Measurements from ENCODE around the gene CDC42SE2. TPM values are rescaled to one million over a fixed set of nuclear protein-coding genes. Genes with fewer than 3 reads are reported as not detected.

The CDC42SE2 gene
- total RNA-seq, 1 experiment from 2014 or later, result 32.8 TPM

DNA sequence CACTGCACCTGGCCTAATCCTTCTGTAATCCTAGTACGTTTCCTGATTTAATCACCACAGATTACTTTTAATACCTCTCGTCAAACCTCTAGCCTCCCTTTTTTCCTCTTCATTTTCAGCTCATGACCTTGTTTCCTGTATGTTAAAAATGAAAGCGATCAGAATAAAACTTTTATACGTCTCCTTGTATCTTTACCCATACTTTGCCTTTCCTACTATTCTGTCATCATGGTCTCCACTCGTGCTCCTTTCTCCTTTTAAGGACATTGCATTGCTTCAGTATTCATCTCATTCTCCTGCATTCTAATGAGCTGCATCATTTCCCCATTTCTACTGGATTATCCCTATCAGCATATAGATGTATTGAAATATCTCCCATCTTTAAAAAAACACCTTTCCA is 8.5 kb downstream of the CDC42SE2 start:
- intact Hi-C loops (cut with micrococcal nuclease; ENCODE audit: unreplicated experiment), result no loop called here
- H3K79me2 ChIP-seq (ENCODE audit: low read depth), result peaks cover 87% of the 10 kb centered on the region
- no peak overlapping the region for H2AFZ ChIP-seq
- DNase-seq, result no peak
- H3K4me3 ChIP-seq, result no peak overlapping the region
- CTCF ChIA-PET, result no interaction called here
- H3K9me2 ChIP-seq (ENCODE audit: insufficient read depth), result no peaks in the 10 kb centered on the region
- H4K20me1 ChIP-seq (ENCODE audit: insufficient read depth), result no peaks in the 10 kb centered on the region
- no TSS peak for BruUV-seq (replicated peaks)
- no peak overlapping the region for H3K27ac ChIP-seq
- peaks cover 17% of the 10 kb centered on the region for H3K4me1 ChIP-seq (replicated peaks; ENCODE audit: insufficient read depth)
- peaks cover 13% of the 10 kb centered on the region for H3F3A ChIP-seq (ENCODE audit: insufficient read depth, low read depth)
- POLR2A ChIA-PET (ENCODE audit: unreplicated experiment), result no interaction called here
- H3K9me3 ChIP-seq (ENCODE audit: insufficient read depth, low read depth), result no peaks in the 10 kb centered on the region
- H3K36me3 ChIP-seq (ENCODE audit: low read depth), result no peaks in the 10 kb centered on the region
- no peak for TF ChIP-seq EZH2 (IDR thresholded peaks at IDR 0.05; ENCODE audit: low read depth)
- TF ChIP-seq CTCF (conservative IDR thresholded peaks at IDR 0.05), result no peak
- H3K27me3 ChIP-seq (ENCODE audit: insufficient read depth, low read depth), result no peaks in the 10 kb centered on the region
- H3K4me2 ChIP-seq, result no peak overlapping the region

DNA sequence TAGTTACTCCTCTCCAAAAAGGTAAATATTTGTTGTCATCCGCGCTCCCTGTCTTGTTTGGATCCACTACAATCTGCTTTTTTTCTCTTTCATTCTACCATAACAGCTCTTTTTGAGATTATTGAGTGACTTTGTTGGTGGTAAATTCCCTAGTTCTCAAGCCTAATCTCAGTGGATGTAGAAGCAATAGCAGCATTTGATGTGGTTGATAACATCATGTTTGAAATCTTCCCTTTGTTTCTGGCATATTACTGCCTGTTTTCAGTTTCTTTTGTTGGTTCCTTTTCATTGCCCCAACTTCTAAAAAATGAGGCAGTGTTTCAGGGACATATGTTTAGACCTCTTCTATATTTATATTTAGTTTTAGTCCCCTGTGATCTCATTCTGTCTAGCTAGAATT is 8.9 kb downstream of the CDC42SE2 start:
- H3K4me1 ChIP-seq (replicated peaks; ENCODE audit: insufficient read depth), result peaks cover 17% of the 10 kb centered on the region
- no peaks in the 10 kb centered on the region for H3K9me2 ChIP-seq (ENCODE audit: insufficient read depth)
- no TSS peak for BruUV-seq (replicated peaks)
- no peak overlapping the region for H3K4me3 ChIP-seq
- peaks cover 87% of the 10 kb centered on the region for H3K79me2 ChIP-seq (ENCODE audit: low read depth)
- ChIA-PET CTCF (no interaction called here), POLR2A (ENCODE audit: unreplicated experiment) (no interaction called here)
- no peak overlapping the region for H3K4me2 ChIP-seq
- DNase-seq, result no peak
- no peaks in the 10 kb centered on the region for H3K27me3 ChIP-seq (ENCODE audit: insufficient read depth, low read depth)
- TF ChIP-seq EZH2 (IDR thresholded peaks at IDR 0.05; ENCODE audit: low read depth), result no peak
- H3K27ac ChIP-seq, result no peak overlapping the region
- peaks cover 17% of the 10 kb centered on the region for H3F3A ChIP-seq (ENCODE audit: insufficient read depth, low read depth)
- no peak overlapping the region for H2AFZ ChIP-seq
- intact Hi-C loops (cut with micrococcal nuclease; ENCODE audit: unreplicated experiment), result no loop called here
- no peaks in the 10 kb centered on the region for H4K20me1 ChIP-seq (ENCODE audit: insufficient read depth)
- no peaks in the 10 kb centered on the region for H3K9me3 ChIP-seq (ENCODE audit: insufficient read depth, low read depth)
- H3K36me3 ChIP-seq (ENCODE audit: low read depth), result no peaks in the 10 kb centered on the region

- Histone ChIP-seq H4K20me1 (ENCODE audit: insufficient read depth) (no peaks in the 10 kb centered on the region), H3K27ac (no peak overlapping the region), H2AFZ (no peak overlapping the region), H3K79me2 (ENCODE audit: low read depth) (peaks cover 84% of the 10 kb centered on the region), H3K4me2 (no peak overlapping the region), H3K4me1 (replicated peaks; ENCODE audit: insufficient read depth) (peaks cover 24% of the 10 kb centered on the region), H3K27me3 (ENCODE audit: insufficient read depth, low read depth) (no peaks in the 10 kb centered on the region), H3K9me2 (ENCODE audit: insufficient read depth) (no peaks in the 10 kb centered on the region), H3F3A (ENCODE audit: insufficient read depth, low read depth) (peaks cover 32% of the 10 kb centered on the region), H3K36me3 (ENCODE audit: low read depth) (no peaks in the 10 kb centered on the region), H3K4me3 (no peak overlapping the region), H3K9me3 (ENCODE audit: insufficient read depth, low read depth) (no peaks in the 10 kb centered on the region)
- BruUV-seq (replicated peaks), result no TSS peak
- no peak for DNase-seq
- ChIA-PET POLR2A (ENCODE audit: unreplicated experiment) (no interaction called here), CTCF (no interaction called here)
- TF ChIP-seq CTCF (conservative IDR thresholded peaks at IDR 0.05) (no peak), EZH2 (IDR thresholded peaks at IDR 0.05; ENCODE audit: low read depth) (no peak)
- intact Hi-C loops (cut with micrococcal nuclease; ENCODE audit: unreplicated experiment), result no loop called here
Measured at GRCh38 chr5:131274326-131275063, 10.6 kb downstream of the CDC42SE2 start.

All from PC-9 (cell line).